Lung (tissue), 12 donors: Measurements from ENCODE around the gene UBTD2. TPM values are rescaled to one million over a fixed set of nuclear protein-coding genes. Genes with fewer than 3 reads are reported as not detected.
"Not testable (repeated sequence)": the region's sequence is repeated elsewhere in the genome, so short reads cannot be mapped to it uniquely, and the experiment has no call there.

Source experiments
- ATAC-seq: fragments of 200-7000 bp; cut with Tn5 transposase; one replicate; pipeline ENCODE4 v1.9.1; 2020; ENCODE audit warnings: moderate number of reproducible peaks; ENCODE audit not compliant: insufficient read depth, low FRiP score
- DNase-seq, 3 donors: peaks; one replicate each; pipeline ENCODE4 v3.0.0-alpha.2; 2013 to 2017
- H3K27ac ChIP-seq, 2 donors: one replicate each; pipeline ENCODE4 v1.5.1; 2013; ENCODE audit warnings: mild to moderate bottlenecking in 2 of 2, moderate library complexity in 2 of 2, control low read depth in 1 of 2, inconsistent platforms in 1 of 2, low read depth in 1 of 2, low read length in 1 of 2
- H3K27me3 ChIP-seq, 3 donors: one replicate each; pipeline ENCODE4 v1.5.1; 2013; ENCODE audit warnings: low read length in 2 of 3; ENCODE audit not compliant: control insufficient read depth in 3 of 3, insufficient read depth in 3 of 3
- H3K36me3 ChIP-seq, 4 donors: one replicate each; pipeline ENCODE4 v1.5.1; 2013; ENCODE audit warnings: low read length in 4 of 4, mild to moderate bottlenecking in 1 of 4, moderate library complexity in 1 of 4; ENCODE audit not compliant: control insufficient read depth in 4 of 4, insufficient read depth in 4 of 4
- H3K4me1 ChIP-seq, 5 donors: one replicate each; pipeline ENCODE4 v1.5.1; 2013; ENCODE audit warnings: low read length in 5 of 5, mild to moderate bottlenecking in 2 of 5, moderate library complexity in 1 of 5; ENCODE audit not compliant: control insufficient read depth in 5 of 5, insufficient read depth in 5 of 5
- H3K4me3 ChIP-seq: one replicate; pipeline ENCODE4 v1.5.1; 2013; ENCODE audit warnings: mild to moderate bottlenecking, control low read depth, moderate library complexity
- H3K9ac ChIP-seq, 2 donors: one replicate each; pipeline ENCODE4 v1.5.1; 2013; ENCODE audit warnings: low read length in 2 of 2, control low read depth in 1 of 2; ENCODE audit not compliant: insufficient read depth in 1 of 2
- H3K9me3 ChIP-seq, 4 donors: one replicate each; pipeline ENCODE4 v1.5.1; 2013; ENCODE audit warnings: low read length in 3 of 4, mild to moderate bottlenecking in 1 of 4, moderate library complexity in 1 of 4; ENCODE audit not compliant: control insufficient read depth in 4 of 4, insufficient read depth in 3 of 4
- CTCF ChIP-seq: IDR thresholded peaks from 2 replicates; pipeline ENCODE4 v1.5.1; 2012; ENCODE audit warnings: mild to moderate bottlenecking; ENCODE audit errors: control extremely low read depth, extremely low read depth
- WGBS, 2 donors: extraction: QIAGEN DNeasy Blood & Tissue Kit; methylation state at CpG; one replicate each; pipeline ENCODE4 v1.1.7; 2013; 5-methylcytosine and 5-hydroxymethylcytosine counted together
- polyA plus RNA-seq, 2 donors: library from polyadenylated mRNA; stranded (reverse); fragments of 200-250 nt; gene quantifications; one replicate each; pipeline ENCODE4 v1.2.1, GENCODE V29; 2013
- total RNA-seq, 2 donors: library from RNA; depleted of rRNA in 1 of 2; stranded (reverse); fragments of >200 nt in 1 of 2; gene quantifications; one replicate each; pipeline ENCODE4 v1.2.1, GENCODE V29; 2014 to 2021
- donor health status: control.
- donor health status: control.
- donor health status: Bipolar disorder and iron deficiency.
- donor health status: healthy.
- donor health status: DM: yes; HTN: yes; CAD: no.

The UBTD2 gene
- total and polyA plus RNA-seq, 4 donors, result 8.1 to 53.5 (median 11.3) TPM

GRCh38 chr5:172209714-172210113 is 73.8 kb downstream of the UBTD2 start:
- Histone ChIP-seq H3K9me3 (no peaks in the 10 kb centered on the region), H3K27me3 (no peaks in the 10 kb centered on the region), H3K9ac (no peak overlapping the region), H3K36me3 (peaks cover 7 to 30% (median 19%) of the 10 kb centered on the region in 4 donors), H3K4me1 (no peaks in the 10 kb centered on the region), H3K4me3 (no peak overlapping the region), H3K27ac (no peak overlapping the region)
- whole genome bisulfite sequencing, 2 donors, result 97 to 98% methylated on average over 2 of the region's 2 CpGs
- ATAC-seq (no peak), DNase-seq (no peak)
- TF ChIP-seq CTCF, result no peak

- ATAC-seq (no peak), DNase-seq (no peak)
- no peak overlapping the region for H3K27ac ChIP-seq
- no peaks in the 10 kb centered on the region for H3K27me3 ChIP-seq
- 37 to 44% methylated on average over 3 of the region's 3 CpGs for WGBS, 2 donors
- H3K9ac ChIP-seq, result no peak overlapping the region
- peaks cover 7 to 24% (median 17%) of the 10 kb centered on the region in 4 donors for H3K36me3 ChIP-seq
- H3K9me3 ChIP-seq, result no peaks in the 10 kb centered on the region
- TF ChIP-seq CTCF, result no peak
- no peaks in the 10 kb centered on the region for H3K4me1 ChIP-seq
- no peak overlapping the region for H3K4me3 ChIP-seq
These were observed 76.1 kb downstream of the UBTD2 start for GRCh38 chr5:172207511-172207910.

GRCh38 chr5:172205984-172206383 is 77.6 kb downstream of the UBTD2 start:
- ATAC-seq, DNase-seq: not testable (repeated sequence)
- 73 to 84% methylated on average over 11 of the region's 11 CpGs for WGBS, 2 donors

GRCh38 chr5:172200476-172200875 is 83.1 kb downstream of the UBTD2 start:
- Histone ChIP-seq H3K36me3 (no peaks in the 10 kb centered on the region), H3K27me3 (no peaks in the 10 kb centered on the region), H3K27ac (no peak overlapping the region), H3K4me3 (no peak overlapping the region), H3K9me3 (no peaks in the 10 kb centered on the region), H3K4me1 (no peaks in the 10 kb centered on the region), H3K9ac (no peak overlapping the region)
- WGBS, 2 donors, result 81 to 83% methylated on average over 6 of the region's 6 CpGs
- DNase-seq (no peak), ATAC-seq (no peak)
- no peak for TF ChIP-seq CTCF

More at GRCh38 chr5:172205984-172206383, 77.6 kb downstream of the UBTD2 start:
- not testable (repeated sequence) for H3K4me3 ChIP-seq, H3K27ac ChIP-seq, H3K9me3 ChIP-seq, H3K4me1 ChIP-seq, H3K9ac ChIP-seq, H3K27me3 ChIP-seq
- H3K36me3 ChIP-seq, result peaks cover 1 to 22% (median 14%) of the 10 kb centered on the region in 4 donors
